OCI-LY3 (cell line): Measurements from ENCODE around the gene ABCG1.

ENCODE experiments used
- CTCF ChIP-seq: fragments of 200-600, 300-600 bp; sonication (generic); IDR thresholded peaks from 2 replicates; pipeline ENCODE4 v1.5.1; 2014; ENCODE audit warnings: antibody characterized with exemption, low read length, low read depth
- EZH2phosphoT487 ChIP-seq: fragments of 200-600 bp; shearing (Covaris generic); IDR thresholded peaks from 2 replicates; pipeline ENCODE4 v1.6.1; 2018; ENCODE audit warnings: antibody characterized with exemption, mixed run types, low read depth

- TF ChIP-seq CTCF: no peak
- no peak for TF ChIP-seq EZH2phosphoT487
Observed at GRCh38 chr21:42169758-42170157, 49.2 kb upstream of the ABCG1 start.
